ENCODE data around the gene RPS6KA4. TPM values are rescaled to one million over a fixed set of nuclear protein-coding genes. Genes with fewer than 3 reads are reported as not detected.
A peak's percentile ranks its signal among the peaks of the same experiment; 100 is the strongest.

RPS6KA4 gene
- total and polyA plus RNA-seq, 2 of the 13 experiments (the other 11 are each of a cell fraction or from before 2014, with no cell fraction given): 8.9 to 14.2 TPM

DNA sequence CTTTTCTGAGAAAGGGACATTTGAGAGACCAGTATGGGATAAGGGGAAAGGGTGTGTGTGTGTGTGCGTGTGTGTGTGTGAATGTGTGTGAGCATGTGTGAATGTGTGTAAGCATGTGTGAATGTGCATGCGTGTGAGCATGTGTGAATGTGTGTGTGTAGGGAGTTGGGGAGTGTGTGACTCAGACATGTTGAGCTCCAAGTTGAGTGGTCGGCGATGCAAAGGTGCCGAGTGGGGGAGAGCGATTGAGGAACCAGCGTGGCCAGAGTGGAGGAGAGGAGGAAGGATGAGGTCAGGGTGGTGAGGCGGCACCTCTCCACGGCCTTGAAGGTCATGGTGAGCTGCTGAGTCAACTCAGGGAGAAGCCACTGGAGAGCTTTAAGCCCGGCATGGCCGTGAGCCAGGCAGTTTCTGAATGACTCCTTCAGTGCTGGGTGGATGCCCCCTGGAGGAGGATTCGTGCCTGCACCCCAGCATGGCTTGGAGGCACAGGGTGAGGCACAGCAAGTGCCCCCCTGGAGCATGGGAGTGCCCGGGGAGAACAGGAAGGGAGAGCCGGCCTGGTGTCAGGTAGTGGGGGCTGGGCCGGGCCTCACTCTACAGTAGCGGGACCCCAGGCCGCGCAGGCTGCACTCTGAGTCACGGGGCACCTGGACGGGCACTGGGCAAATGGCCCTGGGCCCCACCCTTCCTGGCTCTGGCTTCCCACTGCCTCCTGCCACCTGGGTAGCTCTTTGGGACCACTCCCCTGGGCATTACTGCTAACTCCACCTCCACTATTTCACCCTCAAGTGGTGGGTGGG, 27.2 kb upstream of the RPS6KA4 start (continued):
- TF ChIP-seq, protein P1, sequence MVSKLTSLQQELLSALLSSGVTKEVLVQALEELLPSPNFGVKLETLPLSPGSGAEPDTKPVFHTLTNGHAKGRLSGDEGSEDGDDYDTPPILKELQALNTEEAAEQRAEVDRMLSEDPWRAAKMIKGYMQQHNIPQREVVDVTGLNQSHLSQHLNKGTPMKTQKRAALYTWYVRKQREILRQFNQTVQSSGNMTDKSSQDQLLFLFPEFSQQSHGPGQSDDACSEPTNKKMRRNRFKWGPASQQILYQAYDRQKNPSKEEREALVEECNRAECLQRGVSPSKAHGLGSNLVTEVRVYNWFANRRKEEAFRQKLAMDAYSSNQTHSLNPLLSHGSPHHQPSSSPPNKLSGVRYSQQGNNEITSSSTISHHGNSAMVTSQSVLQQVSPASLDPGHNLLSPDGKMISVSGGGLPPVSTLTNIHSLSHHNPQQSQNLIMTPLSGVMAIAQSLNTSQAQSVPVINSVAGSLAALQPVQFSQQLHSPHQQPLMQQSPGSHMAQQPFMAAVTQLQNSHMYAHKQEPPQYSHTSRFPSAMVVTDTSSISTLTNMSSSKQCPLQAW (CRISPR knock-in tag; IDR thresholded peaks at IDR 0.05): peak; percentile 50; the same call in 1 of the 2 replicates
- 0 out of 2 replicates have a peak, but pooled peaks have one; percentile 48 for TF ChIP-seq ZNF839 (CRISPR knock-in tag; IDR thresholded peaks at IDR 0.05; ENCODE audit: borderline replicate concordance)
- TF ChIP-seq, protein P2, sequence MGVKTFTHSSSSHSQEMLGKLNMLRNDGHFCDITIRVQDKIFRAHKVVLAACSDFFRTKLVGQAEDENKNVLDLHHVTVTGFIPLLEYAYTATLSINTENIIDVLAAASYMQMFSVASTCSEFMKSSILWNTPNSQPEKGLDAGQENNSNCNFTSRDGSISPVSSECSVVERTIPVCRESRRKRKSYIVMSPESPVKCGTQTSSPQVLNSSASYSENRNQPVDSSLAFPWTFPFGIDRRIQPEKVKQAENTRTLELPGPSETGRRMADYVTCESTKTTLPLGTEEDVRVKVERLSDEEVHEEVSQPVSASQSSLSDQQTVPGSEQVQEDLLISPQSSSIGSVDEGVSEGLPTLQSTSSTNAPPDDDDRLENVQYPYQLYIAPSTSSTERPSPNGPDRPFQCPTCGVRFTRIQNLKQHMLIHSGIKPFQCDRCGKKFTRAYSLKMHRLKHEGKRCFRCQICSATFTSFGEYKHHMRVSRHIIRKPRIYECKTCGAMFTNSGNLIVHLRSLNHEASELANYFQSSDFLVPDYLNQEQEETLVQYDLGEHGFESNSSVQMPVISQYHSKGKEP (CRISPR knock-in tag; IDR thresholded peaks at IDR 0.05): 0 out of 2 replicates have a peak, but pooled peaks have one; percentile 11
- TF ChIP-seq ZNF556 (CRISPR knock-in tag; IDR thresholded peaks at IDR 0.05; ENCODE audit: borderline replicate concordance): peak; percentile 42; the same call in 1 of the 2 replicates
- TF ChIP-seq, protein P3, sequence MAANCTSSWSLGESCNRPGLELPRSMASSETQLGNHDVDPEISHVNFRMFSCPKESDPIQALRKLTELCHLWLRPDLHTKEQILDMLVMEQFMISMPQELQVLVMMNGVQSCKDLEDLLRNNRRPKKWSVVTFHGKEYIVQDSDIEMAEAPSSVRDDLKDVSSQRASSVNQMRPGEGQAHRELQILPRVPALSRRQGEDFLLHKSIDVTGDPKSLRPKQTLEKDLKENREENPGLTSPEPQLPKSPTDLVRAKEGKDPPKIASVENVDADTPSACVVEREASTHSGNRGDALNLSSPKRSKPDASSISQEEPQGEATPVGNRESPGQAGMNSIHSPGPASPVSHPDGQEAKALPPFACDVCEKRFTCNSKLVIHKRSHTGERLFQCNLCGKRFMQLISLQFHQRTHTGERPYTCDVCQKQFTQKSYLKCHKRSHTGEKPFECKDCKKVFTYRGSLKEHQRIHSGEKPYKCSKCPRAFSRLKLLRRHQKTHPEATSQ (CRISPR knock-in tag; IDR thresholded peaks at IDR 0.05; ENCODE audit: borderline replicate concordance): no peak
- TF ChIP-seq SAP130 (CRISPR knock-in tag; IDR thresholded peaks at IDR 0.05; ENCODE audit: low read depth): peak; percentile 45; the same call in 1 of the 2 replicates
- peak; percentile 48; the same call in 1 of the 2 replicates for TF ChIP-seq SMAD1 (CRISPR knock-in tag; IDR thresholded peaks at IDR 0.05; ENCODE audit: borderline replicate concordance, low read depth)
- TF ChIP-seq, protein P4, sequence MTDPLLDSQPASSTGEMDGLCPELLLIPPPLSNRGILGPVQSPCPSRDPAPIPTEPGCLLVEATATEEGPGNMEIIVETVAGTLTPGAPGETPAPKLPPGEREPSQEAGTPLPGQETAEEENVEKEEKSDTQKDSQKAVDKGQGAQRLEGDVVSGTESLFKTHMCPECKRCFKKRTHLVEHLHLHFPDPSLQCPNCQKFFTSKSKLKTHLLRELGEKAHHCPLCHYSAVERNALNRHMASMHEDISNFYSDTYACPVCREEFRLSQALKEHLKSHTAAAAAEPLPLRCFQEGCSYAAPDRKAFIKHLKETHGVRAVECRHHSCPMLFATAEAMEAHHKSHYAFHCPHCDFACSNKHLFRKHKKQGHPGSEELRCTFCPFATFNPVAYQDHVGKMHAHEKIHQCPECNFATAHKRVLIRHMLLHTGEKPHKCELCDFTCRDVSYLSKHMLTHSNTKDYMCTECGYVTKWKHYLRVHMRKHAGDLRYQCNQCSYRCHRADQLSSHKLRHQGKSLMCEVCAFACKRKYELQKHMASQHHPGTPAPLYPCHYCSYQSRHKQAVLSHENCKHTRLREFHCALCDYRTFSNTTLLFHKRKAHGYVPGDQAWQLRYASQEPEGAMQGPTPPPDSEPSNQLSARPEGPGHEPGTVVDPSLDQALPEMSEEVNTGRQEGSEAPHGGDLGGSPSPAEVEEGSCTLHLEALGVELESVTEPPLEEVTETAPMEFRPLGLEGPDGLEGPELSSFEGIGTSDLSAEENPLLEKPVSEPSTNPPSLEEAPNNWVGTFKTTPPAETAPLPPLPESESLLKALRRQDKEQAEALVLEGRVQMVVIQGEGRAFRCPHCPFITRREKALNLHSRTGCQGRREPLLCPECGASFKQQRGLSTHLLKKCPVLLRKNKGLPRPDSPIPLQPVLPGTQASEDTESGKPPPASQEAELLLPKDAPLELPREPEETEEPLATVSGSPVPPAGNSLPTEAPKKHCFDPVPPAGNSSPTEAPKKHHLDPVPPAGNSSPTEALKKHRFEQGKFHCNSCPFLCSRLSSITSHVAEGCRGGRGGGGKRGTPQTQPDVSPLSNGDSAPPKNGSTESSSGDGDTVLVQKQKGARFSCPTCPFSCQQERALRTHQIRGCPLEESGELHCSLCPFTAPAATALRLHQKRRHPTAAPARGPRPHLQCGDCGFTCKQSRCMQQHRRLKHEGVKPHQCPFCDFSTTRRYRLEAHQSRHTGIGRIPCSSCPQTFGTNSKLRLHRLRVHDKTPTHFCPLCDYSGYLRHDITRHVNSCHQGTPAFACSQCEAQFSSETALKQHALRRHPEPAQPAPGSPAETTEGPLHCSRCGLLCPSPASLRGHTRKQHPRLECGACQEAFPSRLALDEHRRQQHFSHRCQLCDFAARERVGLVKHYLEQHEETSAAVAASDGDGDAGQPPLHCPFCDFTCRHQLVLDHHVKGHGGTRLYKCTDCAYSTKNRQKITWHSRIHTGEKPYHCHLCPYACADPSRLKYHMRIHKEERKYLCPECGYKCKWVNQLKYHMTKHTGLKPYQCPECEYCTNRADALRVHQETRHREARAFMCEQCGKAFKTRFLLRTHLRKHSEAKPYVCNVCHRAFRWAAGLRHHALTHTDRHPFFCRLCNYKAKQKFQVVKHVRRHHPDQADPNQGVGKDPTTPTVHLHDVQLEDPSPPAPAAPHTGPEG (CRISPR knock-in tag; IDR thresholded peaks at IDR 0.05): no peak
- peak; percentile 67 for TF ChIP-seq ZNF282 (IDR thresholded peaks at IDR 0.05; ENCODE audit: partially characterized antibody)
- TF ChIP-seq RAD21 (CRISPR knock-in tag; IDR thresholded peaks at IDR 0.05): peak; percentile 75
- no peak for TF ChIP-seq CENPX (CRISPR knock-in tag; IDR thresholded peaks at IDR 0.05)
- no peak for TF ChIP-seq NFATC3 (CRISPR knock-in tag; IDR thresholded peaks at IDR 0.05)
- no peak for TF ChIP-seq ZNF543 (CRISPR knock-in tag; IDR thresholded peaks at IDR 0.05)
- TF ChIP-seq RBAK (CRISPR knock-in tag; IDR thresholded peaks at IDR 0.05): no peak
- TF ChIP-seq FOSL2 (CRISPR knock-in tag; IDR thresholded peaks at IDR 0.05): peak; percentile 64; the same call in 1 of the 2 replicates
- TF ChIP-seq TAF15 (IDR thresholded peaks at IDR 0.05; ENCODE audit: low read depth, low read length, poor library complexity, severe bottlenecking): no peak
- no peak for TF ChIP-seq NR2F6 (IDR thresholded peaks at IDR 0.05)
- peak; percentile 18; the same call in 1 of the 2 replicates for TF ChIP-seq NR2F6 (CRISPR knock-in tag; IDR thresholded peaks at IDR 0.05)
- no peak for TF ChIP-seq SAFB2 (CRISPR knock-in tag; IDR thresholded peaks at IDR 0.05; ENCODE audit: borderline replicate concordance, low read depth)
